OCI-LY1 (cell line): Measurements from ENCODE around the gene CCDC93.

Experiments
- H2AFZ ChIP-seq: fragments of 200-600 bp; sonication (generic), shearing (Covaris generic); 2 replicates; pipeline ENCODE4 v1.6.0; 2014; ENCODE audit warnings: antibody characterized with exemption, mild to moderate bottlenecking, low read length
- H3F3A ChIP-seq: fragments of 200-600 bp; sonication (generic), shearing (Covaris generic); 2 replicates; pipeline ENCODE4 v1.6.0; 2014; ENCODE audit warnings: mild to moderate bottlenecking, antibody characterized with exemption, low read length, moderate library complexity; ENCODE audit not compliant: insufficient read depth
- H3K27ac ChIP-seq: fragments of 200-600 bp; sonication (generic); 2 replicates; pipeline ENCODE4 v1.5.1; 2014; ENCODE audit warnings: low read length, mixed run types, mild to moderate bottlenecking, low read depth; ENCODE audit not compliant: poor library complexity, severe bottlenecking
- H3K27me3 ChIP-seq: fragments of 200-600 bp; sonication (generic); 2 replicates; pipeline ENCODE4 v1.6.0; 2014; ENCODE audit warnings: antibody characterized with exemption, mild to moderate bottlenecking, low read length, moderate library complexity; ENCODE audit not compliant: insufficient read depth
- H3K36me3 ChIP-seq: fragments of 200-600 bp; sonication (generic); 2 replicates; pipeline ENCODE4 v1.6.1; 2014; ENCODE audit warnings: mild to moderate bottlenecking, antibody characterized with exemption, low read length, moderate library complexity, mixed read lengths; ENCODE audit not compliant: insufficient read depth
- H3K4me1 ChIP-seq: fragments of 200-600 bp; sonication (generic); 2 replicates; pipeline ENCODE4 v1.5.1; 2014; ENCODE audit warnings: mild to moderate bottlenecking, low read length, moderate library complexity; ENCODE audit not compliant: insufficient read depth, severe bottlenecking
- H3K4me2 ChIP-seq: fragments of 200-600 bp; sonication (generic), shearing (Covaris generic); 2 replicates; pipeline ENCODE4 v1.6.1; 2014; ENCODE audit warnings: low read length
- H3K4me3 ChIP-seq: fragments of 200-600 bp; sonication (generic); 2 replicates; pipeline ENCODE4 v1.5.1; 2014; ENCODE audit warnings: low read length, low read depth, mild to moderate bottlenecking, mixed read lengths; ENCODE audit not compliant: poor library complexity, severe bottlenecking
- H3K79me2 ChIP-seq: fragments of 200-600 bp; shearing (Covaris generic); 2 replicates; pipeline ENCODE4 v1.6.1; 2016; ENCODE audit warnings: mixed run types, low read length, mixed read lengths; ENCODE audit not compliant: insufficient read depth
- H3K9ac ChIP-seq: fragments of 200-600 bp; sonication (generic), shearing (Covaris generic); 2 replicates; pipeline ENCODE4 v1.6.1; 2014; ENCODE audit warnings: mild to moderate bottlenecking, low read length, mixed read lengths
- H3K9me2 ChIP-seq: fragments of 200-600 bp; sonication (generic), shearing (Covaris generic); 2 replicates; pipeline ENCODE4 v1.6.1; 2014; ENCODE audit warnings: low read depth, mild to moderate bottlenecking, low read length, mixed read lengths
- H3K9me3 ChIP-seq: fragments of 200-600 bp; shearing (Covaris generic); 2 replicates; pipeline ENCODE4 v1.6.1; 2014; ENCODE audit warnings: low read length, mixed read lengths
- H4K20me1 ChIP-seq: fragments of 200-600 bp; sonication (generic), shearing (Covaris generic); 2 replicates; pipeline ENCODE4 v1.6.0; 2016; ENCODE audit warnings: mild to moderate bottlenecking, low read length; ENCODE audit not compliant: insufficient read depth
- CTCF ChIP-seq: fragments of 200-600 bp; sonication (generic), shearing (Covaris generic); IDR thresholded peaks from 2 replicates; pipeline ENCODE4 v1.5.1; 2017; ENCODE audit warnings: mild to moderate bottlenecking, antibody characterized with exemption, low read length, moderate library complexity, mixed read lengths
- EZH2 ChIP-seq: fragments of 200-600 bp; sonication (generic), shearing (Covaris generic); IDR thresholded peaks from 2 replicates; pipeline ENCODE4 v1.8.0; 2017; ENCODE audit warnings: borderline replicate concordance, mixed run types, mild to moderate bottlenecking, antibody characterized with exemption, low read length, moderate library complexity, mixed read lengths

Gene CCDC93

GRCh38 chr2:118051826-118052358, 38.0 kb upstream of the CCDC93 start:
- no peak overlapping the region for H3K4me2 ChIP-seq
- H3K9me2 ChIP-seq = no peaks in the 10 kb centered on the region
- no peak overlapping the region for H2AFZ ChIP-seq
- no peak overlapping the region for H3K4me3 ChIP-seq
- H4K20me1 ChIP-seq = no peaks in the 10 kb centered on the region
- no peaks in the 10 kb centered on the region for H3K27me3 ChIP-seq
- peaks cover 55% of the 10 kb centered on the region for H3K4me1 ChIP-seq
- H3K9me3 ChIP-seq = no peaks in the 10 kb centered on the region
- no peaks in the 10 kb centered on the region for H3K79me2 ChIP-seq
- no peak overlapping the region for H3K9ac ChIP-seq
- H3F3A ChIP-seq = no peaks in the 10 kb centered on the region
- TF ChIP-seq CTCF = no peak
- TF ChIP-seq EZH2 = no peak
- H3K36me3 ChIP-seq = no peaks in the 10 kb centered on the region
- H3K27ac ChIP-seq = no peak overlapping the region

- H2AFZ ChIP-seq = no peak overlapping the region
- H3K4me1 ChIP-seq = peaks cover 47% of the 10 kb centered on the region
- no peak overlapping the region for H3K4me2 ChIP-seq
These were observed 37.1 kb upstream of the CCDC93 start for GRCh38 chr2:118050974-118051373.

GRCh38 chr2:118050386-118050785, 36.5 kb upstream of the CCDC93 start:
- Histone ChIP-seq H3K4me1 (peaks cover 41% of the 10 kb centered on the region), H3K9me3 (no peaks in the 10 kb centered on the region), H3K27ac (no peak overlapping the region), H3K79me2 (no peaks in the 10 kb centered on the region), H3K9me2 (no peaks in the 10 kb centered on the region), H3K27me3 (no peaks in the 10 kb centered on the region), H3K36me3 (no peaks in the 10 kb centered on the region), H3K4me3 (no peak overlapping the region), H4K20me1 (no peaks in the 10 kb centered on the region), H3K4me2 (no peak overlapping the region), H3F3A (no peaks in the 10 kb centered on the region), H3K9ac (no peak overlapping the region), H2AFZ (no peak overlapping the region)
- no peak for TF ChIP-seq EZH2
- no peak for TF ChIP-seq CTCF

More at GRCh38 chr2:118050974-118051373, 37.1 kb upstream of the CCDC93 start:
- Histone ChIP-seq H3K79me2 (no peaks in the 10 kb centered on the region), H3F3A (no peaks in the 10 kb centered on the region), H3K27ac (no peak overlapping the region), H3K27me3 (no peaks in the 10 kb centered on the region), H3K9ac (no peak overlapping the region), H3K9me2 (no peaks in the 10 kb centered on the region), H3K4me3 (no peak overlapping the region), H4K20me1 (no peaks in the 10 kb centered on the region), H3K36me3 (no peaks in the 10 kb centered on the region), H3K9me3 (no peaks in the 10 kb centered on the region)
- TF ChIP-seq EZH2 = no peak
- TF ChIP-seq CTCF = no peak
